PC-3 (cell line): Measurements from ENCODE around the gene VSIR.

Experiments
- CTCF ChIP-seq: fragments of 300-600 bp; sonication (generic); conservative IDR thresholded peaks from 2 replicates; pipeline ENCODE4 v1.5.1; 2017; ENCODE audit warnings: antibody characterized with exemption, low read depth, mild to moderate bottlenecking, low read length
- EZH2 ChIP-seq: fragments of 300-600 bp; sonication (generic); IDR thresholded peaks from one replicate; pipeline ENCODE4 v1.6.1; 2017; ENCODE audit warnings: antibody characterized with exemption, mild to moderate bottlenecking, low read length; ENCODE audit not compliant: unreplicated experiment
- EZH2phosphoT487 ChIP-seq: fragments of 300-600 bp; sonication (generic); IDR thresholded peaks from 2 replicates; pipeline ENCODE4 v1.6.1; 2018; ENCODE audit warnings: mild to moderate bottlenecking, antibody characterized with exemption, low read length, borderline replicate concordance

GRCh38 chr10:71753091-71753959 is 20.0 kb downstream of the VSIR start:
- TF ChIP-seq CTCF (no peak), EZH2 (no peak), EZH2phosphoT487 (no peak)
